ENCODE data around the gene NFYB.

DNA sequence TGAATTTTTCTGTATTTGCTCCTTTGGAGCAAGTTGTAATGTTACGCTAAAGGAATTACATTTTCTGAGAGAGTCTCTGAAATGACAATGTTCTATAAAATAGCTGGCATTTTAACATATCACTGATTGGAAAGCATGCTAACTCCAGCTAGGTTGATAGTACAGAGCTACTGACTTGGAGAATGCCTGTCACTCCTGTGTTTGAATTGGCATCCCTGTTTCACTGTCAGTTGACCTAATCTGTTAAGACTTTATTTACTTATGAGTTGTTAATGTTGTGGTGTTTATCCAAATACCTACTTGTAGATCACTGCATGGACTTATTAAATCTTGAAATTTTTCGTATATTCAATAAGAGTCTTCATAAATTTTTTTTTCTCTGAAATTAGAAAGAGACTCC is 40.1 kb downstream of the NFYB start:
- TF ChIP-seq EZH2 (IDR thresholded peaks at IDR 0.05; ENCODE audit: borderline replicate concordance, low read depth, low read length, severe bottlenecking): no peak
- TF ChIP-seq, protein P1, sequence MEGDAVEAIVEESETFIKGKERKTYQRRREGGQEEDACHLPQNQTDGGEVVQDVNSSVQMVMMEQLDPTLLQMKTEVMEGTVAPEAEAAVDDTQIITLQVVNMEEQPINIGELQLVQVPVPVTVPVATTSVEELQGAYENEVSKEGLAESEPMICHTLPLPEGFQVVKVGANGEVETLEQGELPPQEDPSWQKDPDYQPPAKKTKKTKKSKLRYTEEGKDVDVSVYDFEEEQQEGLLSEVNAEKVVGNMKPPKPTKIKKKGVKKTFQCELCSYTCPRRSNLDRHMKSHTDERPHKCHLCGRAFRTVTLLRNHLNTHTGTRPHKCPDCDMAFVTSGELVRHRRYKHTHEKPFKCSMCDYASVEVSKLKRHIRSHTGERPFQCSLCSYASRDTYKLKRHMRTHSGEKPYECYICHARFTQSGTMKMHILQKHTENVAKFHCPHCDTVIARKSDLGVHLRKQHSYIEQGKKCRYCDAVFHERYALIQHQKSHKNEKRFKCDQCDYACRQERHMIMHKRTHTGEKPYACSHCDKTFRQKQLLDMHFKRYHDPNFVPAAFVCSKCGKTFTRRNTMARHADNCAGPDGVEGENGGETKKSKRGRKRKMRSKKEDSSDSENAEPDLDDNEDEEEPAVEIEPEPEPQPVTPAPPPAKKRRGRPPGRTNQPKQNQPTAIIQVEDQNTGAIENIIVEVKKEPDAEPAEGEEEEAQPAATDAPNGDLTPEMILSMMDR (IDR thresholded peaks at IDR 0.05; ENCODE audit: extremely low read depth in 1 of 2, insufficient read depth in 1 of 2, low read depth in 1 of 2, low read length in 2 of 2): no peak
- TF ChIP-seq POLR2AphosphoS5 (IDR thresholded peaks at IDR 0.05; ENCODE audit: insufficient read depth, low read depth, low read length): no peak
- no peak for TF ChIP-seq POLR2A (IDR thresholded peaks at IDR 0.05; ENCODE audit: low read depth, low read length)
- no peak for TF ChIP-seq FOS (IDR thresholded peaks at IDR 0.05; ENCODE audit: borderline replicate concordance, insufficient read depth, low read length)
- TF ChIP-seq JUN (IDR thresholded peaks at IDR 0.05; ENCODE audit: borderline replicate concordance, insufficient read depth, insufficient read length, low read depth): no peak
- TF ChIP-seq, protein P2, sequence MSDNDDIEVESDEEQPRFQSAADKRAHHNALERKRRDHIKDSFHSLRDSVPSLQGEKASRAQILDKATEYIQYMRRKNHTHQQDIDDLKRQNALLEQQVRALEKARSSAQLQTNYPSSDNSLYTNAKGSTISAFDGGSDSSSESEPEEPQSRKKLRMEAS (IDR thresholded peaks at IDR 0.05; ENCODE audit: insufficient read depth, insufficient read length): no peak
- no peak for TF ChIP-seq MYC (IDR thresholded peaks at IDR 0.05; ENCODE audit: low read depth, low read length)

Data from endothelial cell of umbilical vein (primary cell).